ENCODE data around the gene DDX27. TPM values are rescaled to one million over a fixed set of nuclear protein-coding genes. Genes with fewer than 3 reads are reported as not detected.

Gene DDX27
- total and polyA plus RNA-seq, 9 of the 15 experiments (the other 6 are each of a cell fraction or from before 2014, with no cell fraction given): 17.9 to 79.3 (median 57.0) TPM

GRCh38 chr20:49282584-49283171 lies 63.5 kb downstream of the DDX27 start:
- FAIRE-seq: no peak
- Histone ChIP-seq H3K27me3 (ENCODE audit: control insufficient read depth in 2 of 2, insufficient read depth in 2 of 2, low read length in 2 of 2) (no peaks in the 10 kb centered on the region), H3K4me2 (ENCODE audit: insufficient read depth, low read length) (peak overlapping the region; percentile 99), H3K9me3 (replicated peaks; ENCODE audit: control insufficient read depth, insufficient read depth, low read depth, low read length) (peaks cover 2% of the 10 kb centered on the region; the same call in 1 of the 2 replicates), H3K36me3 (ENCODE audit: control insufficient read depth, insufficient read depth, low read length) (peaks cover 92% of the 10 kb centered on the region), H2AFZ (ENCODE audit: low read depth, low read length) (no peak overlapping the region), H3K9me1 (ENCODE audit: control insufficient read depth, insufficient read depth, low read length) (peaks cover 21% of the 10 kb centered on the region), H3K4me1 (replicated peaks in 1 of 2; ENCODE audit: control insufficient read depth in 2 of 2, insufficient read depth in 2 of 2, low read length in 2 of 2) (peaks cover 13 to 45% of the 10 kb centered on the region in 2 experiments), H4K20me1 (replicated peaks; ENCODE audit: control insufficient read depth, insufficient read depth, low read length) (peaks cover 81% of the 10 kb centered on the region), H3K4me3 (peak overlapping the region; percentile 93), H3K27ac (ENCODE audit: extremely low read depth, low read depth, low read length) (peak overlapping the region; percentile 95), H3K79me2 (ENCODE audit: control insufficient read depth, insufficient read depth, low read length) (peaks cover 98% of the 10 kb centered on the region), H3K9ac (ENCODE audit: insufficient read depth in 1 of 2, low read depth in 2 of 2, low read length in 2 of 2) (peak overlapping the region; percentile 89 to 99)
- no TSS peak for BruUV-seq (replicated peaks)
- DNase-seq (ENCODE audit: extremely low read depth in 1 of 4, low spot score in 3 of 4): peak in 2 of 4 experiments; percentile 6 to 25
- intact Hi-C loops (cut with micrococcal nuclease) (no loop called here), in situ Hi-C loops (cut with MboI) (no loop called here)
- 2% methylated on average over 20 of the region's 20 CpGs for WGBS (ENCODE audit: insufficient coverage, low coverage, missing lambda C conversion rate)
- ChIA-PET CTCF (ENCODE audit: low intra/inter-chr PET ratio) (interaction anchor here (0.5 kb wide), 1 partner anchor 93 kb away, joined by 3 read pairs; no protein-coding TSS in a partner anchor), POLR2A (interaction anchor here (0.7 to 6.0 kb wide), 10 partner anchors 8 to 647 kb away, joined by 3 to 68 read pairs (median 3); no protein-coding TSS in a partner anchor)
- no peak for ATAC-seq
- TF ChIP-seq MIER1 (IDR thresholded peaks at IDR 0.05; ENCODE audit: low read depth) (no peak), STAT5A (IDR thresholded peaks at IDR 0.05; ENCODE audit: borderline replicate concordance, low read length) (0 out of 2 replicates have a peak, but pooled peaks have one; percentile 0), POLR2AphosphoS5 (IDR thresholded peaks at IDR 0.05; ENCODE audit: control insufficient read depth, insufficient read depth, low read depth, low read length) (peak; percentile 59; the same call in 1 of the 2 replicates), CBX2 (IDR thresholded peaks at IDR 0.05; ENCODE audit: insufficient read depth, low read length, poor library complexity, severe bottlenecking) (no peak), ETV6 (IDR thresholded peaks at IDR 0.05; ENCODE audit: borderline replicate concordance in 1 of 2, low read depth in 2 of 2, low read length in 1 of 2) (no peak), ETV6 (CRISPR knock-in tag; IDR thresholded peaks at IDR 0.05; ENCODE audit: borderline replicate concordance) (0 out of 2 replicates have a peak, but pooled peaks have one; percentile 26), E2F4 (CRISPR knock-in tag; IDR thresholded peaks at IDR 0.05; ENCODE audit: low read depth) (no peak), MAFK (IDR thresholded peaks at IDR 0.05; ENCODE audit: low read length) (no peak), FOXK1 (CRISPR knock-in tag; IDR thresholded peaks at IDR 0.05; ENCODE audit: borderline replicate concordance) (0 out of 2 replicates have a peak, but pooled peaks have one; percentile 29), DNMT1 (IDR thresholded peaks at IDR 0.05) (no peak), CHD1 (IDR thresholded peaks at IDR 0.05; ENCODE audit: low read length) (no peak), TEAD4 (IDR thresholded peaks at IDR 0.05; ENCODE audit: low read length) (0 out of 2 replicates have a peak, but pooled peaks have one; percentile 4), TEAD4 (CRISPR knock-in tag; IDR thresholded peaks at IDR 0.05; ENCODE audit: borderline replicate concordance) (no peak), ARID4B (CRISPR knock-in tag; IDR thresholded peaks at IDR 0.05) (peak; percentile 48; the same call in 1 of the 2 replicates), ETS1 (conservative IDR thresholded peaks at IDR 0.05; ENCODE audit: control insufficient read depth, low read depth, low read length) (peak; percentile 67; the same call in 1 of the 2 replicates)
